Naive thymus-derived CD4-positive, alpha-beta T cell (primary cell): ENCODE data around the gene GAS5. TPM values are rescaled to one million over a fixed set of nuclear protein-coding genes. Genes with fewer than 3 reads are reported as not detected.

Source experiments
- polyA plus RNA-seq, 2 donors: library from polyadenylated mRNA; unstranded; fragments of 300-500 nt; fragmentation: Illumina TruSeq; gene quantifications; one replicate each; pipeline ENCODE4 v1.2.3, GENCODE V29; 2021
- total RNA-seq, 6 experiments: library from RNA in 5 of 6; stranded (reverse) in 5 of 6; gene quantifications; 1 replicate in 5 of 6; 2 replicates in 1 of 6; pipeline ENCODE4 v1.2.3 and lab custom pipeline; 2021 to 2026

Gene GAS5
- total and polyA plus RNA-seq, 7 experiments from 2014 or later = 371 to 954 (median 676) TPM

Other genes starting within 250 kb of the GAS5 start
- not detected for gene TEX50, start 232.7 kb downstream of the GAS5 start, total RNA-seq
- gene TEX50, start 232.7 kb downstream of the GAS5 start, polyA plus RNA-seq = not detected
- not detected for gene ANKRD45, start 198.1 kb downstream of the GAS5 start, total RNA-seq
- gene ANKRD45, start 198.1 kb downstream of the GAS5 start, polyA plus RNA-seq = not detected
- gene KLHL20, start 153.0 kb downstream of the GAS5 start, total RNA-seq = 10 to 100 TPM; 28.3 to 40.9 (median 32.8) TPM
- 10 to 100 TPM; 25.5 to 27.3 TPM for gene KLHL20, start 153.0 kb downstream of the GAS5 start, polyA plus RNA-seq
- 10 to 100 TPM in 3 of 5 experiments, 1 to 10 TPM in 2; 3.6 to 26.0 (median 13.5) TPM for gene DARS2, start 43.3 kb downstream of the GAS5 start, total RNA-seq
- gene DARS2, start 43.3 kb downstream of the GAS5 start, polyA plus RNA-seq = 10 to 100 TPM in 1 of 2 donors, 1 to 10 TPM in 1; 9.2 to 13.2 TPM
- 10 to 100 TPM in 2 of 5 experiments, 1 to 10 TPM in 3; 5.2 to 25.1 (median 9.5) TPM for gene CENPL, start 43.1 kb downstream of the GAS5 start, total RNA-seq
- gene CENPL, start 43.1 kb downstream of the GAS5 start, polyA plus RNA-seq = 1 to 10 TPM; 5.1 to 6.9 TPM
- 10 to 100 TPM; 12.7 to 30.3 (median 21.7) TPM for gene ZBTB37, start 391 bp upstream of the GAS5 start, total RNA-seq
- gene ZBTB37, start 391 bp upstream of the GAS5 start, polyA plus RNA-seq = 1 to 10 TPM; 2.1 to 3.2 TPM
- under 1 TPM in 1 of 5 experiments, not detected in 4; 0.32 TPM for gene SERPINC1, start 49.3 kb upstream of the GAS5 start, total RNA-seq
- gene SERPINC1, start 49.3 kb upstream of the GAS5 start, polyA plus RNA-seq = under 1 TPM in 1 of 2 donors, not detected in 1; 0.25 TPM
- 10 to 100 TPM; 36.5 to 49.5 (median 47.7) TPM for gene RC3H1, start 154.4 kb upstream of the GAS5 start, total RNA-seq
- gene RC3H1, start 154.4 kb upstream of the GAS5 start, polyA plus RNA-seq = 1 to 10 TPM; 6.7 to 7.2 TPM